Panc1 (cell line): Measurements from ENCODE around the gene MINDY4.

Source experiments
- POLR2AphosphoS5 ChIP-seq: IDR thresholded peaks from 2 replicates; pipeline ENCODE4 v1.6.1; 2012; ENCODE audit warnings: mild to moderate bottlenecking, low read depth, low read length, moderate library complexity
- REST ChIP-seq, 2 experiments: IDR thresholded peaks; 2 replicates each; pipeline ENCODE4 v1.6.1; 2011 to 2012; ENCODE audit warnings: low read depth in 2 of 2, control low read depth in 1 of 2, low read length in 1 of 2, mild to moderate bottlenecking in 1 of 2, moderate library complexity in 1 of 2; ENCODE audit not compliant: insufficient read depth in 1 of 2
- TF ChIP-seq, protein P1 (sequence below): fragments of 450-650 bp; IDR thresholded peaks from 2 replicates; pipeline ENCODE4 v1.5.1; 2017; ENCODE audit warnings: mild to moderate bottlenecking

DNA sequence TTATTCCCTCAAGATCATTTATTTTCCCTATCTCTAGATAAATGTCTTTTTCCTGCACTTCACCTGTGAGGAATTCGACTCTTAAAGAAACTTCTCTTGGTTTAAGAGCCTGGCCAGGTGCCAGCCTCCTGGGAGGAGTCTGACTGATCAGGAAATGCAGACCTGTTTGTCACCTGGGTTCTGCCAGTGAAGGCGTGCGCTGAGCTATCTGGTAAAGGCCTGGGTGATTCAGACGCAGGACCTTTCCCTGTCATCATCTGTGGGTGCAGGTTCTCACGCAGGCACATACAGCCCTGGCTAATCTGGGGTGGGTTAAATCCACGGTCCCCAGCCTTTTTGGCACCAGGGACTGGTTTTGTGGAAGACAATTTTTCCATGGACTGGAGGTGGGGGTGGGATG, 75.2 kb downstream of the MINDY4 start:
- TF ChIP-seq, protein P1, sequence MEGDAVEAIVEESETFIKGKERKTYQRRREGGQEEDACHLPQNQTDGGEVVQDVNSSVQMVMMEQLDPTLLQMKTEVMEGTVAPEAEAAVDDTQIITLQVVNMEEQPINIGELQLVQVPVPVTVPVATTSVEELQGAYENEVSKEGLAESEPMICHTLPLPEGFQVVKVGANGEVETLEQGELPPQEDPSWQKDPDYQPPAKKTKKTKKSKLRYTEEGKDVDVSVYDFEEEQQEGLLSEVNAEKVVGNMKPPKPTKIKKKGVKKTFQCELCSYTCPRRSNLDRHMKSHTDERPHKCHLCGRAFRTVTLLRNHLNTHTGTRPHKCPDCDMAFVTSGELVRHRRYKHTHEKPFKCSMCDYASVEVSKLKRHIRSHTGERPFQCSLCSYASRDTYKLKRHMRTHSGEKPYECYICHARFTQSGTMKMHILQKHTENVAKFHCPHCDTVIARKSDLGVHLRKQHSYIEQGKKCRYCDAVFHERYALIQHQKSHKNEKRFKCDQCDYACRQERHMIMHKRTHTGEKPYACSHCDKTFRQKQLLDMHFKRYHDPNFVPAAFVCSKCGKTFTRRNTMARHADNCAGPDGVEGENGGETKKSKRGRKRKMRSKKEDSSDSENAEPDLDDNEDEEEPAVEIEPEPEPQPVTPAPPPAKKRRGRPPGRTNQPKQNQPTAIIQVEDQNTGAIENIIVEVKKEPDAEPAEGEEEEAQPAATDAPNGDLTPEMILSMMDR: no peak
- TF ChIP-seq POLR2AphosphoS5: no peak
- TF ChIP-seq REST (IDR thresholded peaks at IDR 0.05; ENCODE audit: insufficient read depth in 1 of 2, low read depth in 2 of 2, low read length in 1 of 2): no peak
